M059J (cell line): ENCODE measurements around the gene HEPACAM. TPM values are rescaled to one million over a fixed set of nuclear protein-coding genes. Genes with fewer than 3 reads are reported as not detected.

Experiments
- DNase-seq: peaks from one replicate; pipeline ENCODE4 v3.0.0-alpha.2; 2012; ENCODE audit warnings: low read depth
- total RNA-seq: library from RNA; depleted of rRNA; stranded (reverse); fragments of >200 nt; shearing (Covaris generic); gene quantifications from 2 replicates; pipeline ENCODE4 v1.2.3, GENCODE V29; 2014

The HEPACAM gene
- total RNA-seq, 1 experiment from 2014 or later: not detected

DNA sequence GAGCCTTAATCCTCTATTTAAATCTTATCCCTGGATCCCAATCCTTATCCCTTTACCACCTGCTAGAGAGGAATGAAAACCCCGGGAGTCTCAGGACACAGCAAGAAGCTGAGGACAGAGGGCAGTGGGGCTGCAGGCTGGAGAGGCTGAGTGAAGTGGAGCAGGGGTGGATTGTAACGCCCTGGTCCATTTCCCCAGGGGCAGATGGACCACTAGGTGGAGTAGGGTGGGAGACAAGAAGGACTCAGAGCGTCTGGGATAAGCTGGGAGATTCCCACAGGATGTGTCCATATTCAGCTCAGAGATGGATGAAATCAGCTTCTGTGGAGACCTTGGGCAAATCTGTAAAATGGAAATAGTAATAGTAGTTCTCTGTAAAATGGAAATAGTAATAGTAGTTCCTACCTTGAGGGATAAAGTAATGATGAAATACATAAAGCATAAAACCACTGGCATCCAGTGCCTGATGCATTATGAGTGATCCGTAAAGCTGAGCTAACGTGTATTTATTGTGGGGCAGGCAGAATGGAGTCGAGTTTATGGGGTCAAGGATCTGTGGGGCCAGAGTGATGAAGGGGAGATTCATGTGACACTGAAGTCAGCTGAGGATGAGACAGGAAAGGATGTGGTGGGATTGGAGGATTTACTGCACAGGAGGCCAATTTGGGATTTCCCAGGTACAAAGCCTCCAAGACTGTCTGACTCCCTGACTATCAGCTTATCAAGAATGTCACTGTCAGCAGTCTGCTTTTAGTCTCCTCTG is 36.3 kb downstream of the HEPACAM start:
- DNase-seq: peak; percentile 36

DNA sequence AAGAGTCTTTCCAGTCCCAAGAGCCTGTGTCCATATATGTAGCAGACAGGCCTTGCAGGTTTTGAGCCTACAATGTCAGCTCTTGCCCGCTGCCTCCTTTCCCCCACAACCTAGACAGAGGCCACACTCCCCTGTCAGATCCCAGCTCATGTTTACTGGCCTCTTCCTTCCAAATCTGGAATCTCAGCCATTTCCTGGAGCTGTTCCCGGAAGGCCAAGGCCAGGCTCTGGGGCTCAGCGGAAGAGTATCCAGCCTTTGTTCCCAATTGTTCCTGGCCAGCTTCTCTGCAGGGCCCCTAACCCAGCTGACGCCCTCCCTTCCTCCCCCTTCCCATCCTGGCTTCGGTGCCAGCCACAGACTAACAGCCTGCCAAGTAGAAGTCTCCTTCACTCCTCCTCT is 37.1 kb downstream of the HEPACAM start:
- DNase-seq: no peak

DNA sequence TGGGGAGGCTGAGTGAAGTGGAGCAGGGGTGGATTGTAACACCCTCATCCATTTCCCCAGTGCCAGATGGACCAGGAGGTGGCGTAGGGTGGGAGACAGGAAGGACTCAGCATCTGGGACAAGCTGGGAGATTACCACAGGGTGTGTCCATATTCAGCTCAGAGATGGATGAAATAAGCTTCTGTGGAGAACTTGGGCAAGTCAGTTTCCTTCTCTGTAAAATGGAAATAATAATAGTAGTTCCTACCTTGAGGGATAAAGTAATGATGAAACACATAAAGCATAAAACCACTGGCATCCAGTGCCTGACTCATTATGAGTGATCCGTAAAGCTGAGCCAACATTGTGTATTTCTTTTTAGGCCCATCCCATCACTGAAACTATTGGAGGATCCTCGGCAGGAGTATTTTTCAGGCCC is 37.6 kb downstream of the HEPACAM start:
- DNase-seq: peak; percentile 96

- peak; percentile 20 for DNase-seq
Measured at GRCh38 chr11:124897674-124898262, 38.1 kb downstream of the HEPACAM start, which contains the start of gene ROBO4. Gene ROBO4, minus strand, starts transcription at chr11:124897865. Its CDS starts 70 bp downstream, at chr11:124897795.

GRCh38 chr11:124896821-124897391 is 38.9 kb downstream of the HEPACAM start:
- peak; percentile 56 for DNase-seq

- DNase-seq: peak; percentile 88
Measured at GRCh38 chr11:124896071-124896750, 39.6 kb downstream of the HEPACAM start.

GRCh38 chr11:124895471-124895971 is 40.3 kb downstream of the HEPACAM start:
- DNase-seq: no peak

DNA sequence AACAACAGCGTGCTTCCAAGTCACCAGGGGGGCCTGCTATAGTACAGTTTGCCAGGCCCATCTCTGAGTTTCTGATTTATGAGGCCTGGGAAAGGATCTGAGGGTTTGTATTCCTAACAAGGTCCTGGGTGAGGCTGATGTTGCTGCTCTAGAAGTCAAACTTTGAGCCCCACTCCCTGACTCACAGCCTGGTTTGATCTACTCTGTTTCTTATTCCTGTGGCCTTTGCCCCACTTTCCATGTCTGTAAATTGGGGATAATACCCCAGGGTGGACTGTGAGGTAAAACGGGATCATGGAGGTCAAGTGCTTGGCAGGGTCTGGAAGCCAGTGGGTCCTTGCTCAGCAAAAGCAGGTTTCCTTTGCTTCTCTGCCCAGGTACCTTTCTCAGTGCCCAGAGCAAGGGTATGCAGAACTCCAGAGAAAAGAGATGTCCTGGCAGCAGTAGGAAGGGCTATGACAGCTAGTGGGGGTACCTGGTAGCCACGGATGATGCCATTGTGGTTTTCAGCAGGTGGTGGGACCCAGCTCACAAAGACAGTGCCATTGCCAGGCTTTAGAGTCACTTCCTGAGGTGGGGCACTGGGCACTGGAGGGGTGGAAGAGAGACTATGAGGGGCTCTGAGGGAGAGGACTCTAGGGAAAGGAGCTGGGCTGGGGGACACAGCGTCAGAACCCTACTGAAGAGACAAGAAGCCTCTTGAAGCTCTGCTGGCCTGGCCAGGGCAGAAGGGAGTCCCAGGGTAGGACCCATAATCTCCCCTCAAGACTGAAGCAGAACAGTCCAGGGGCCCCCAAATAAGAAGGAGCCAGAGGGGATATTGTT is 41.0 kb downstream of the HEPACAM start:
- peak; percentile 28 for DNase-seq

GRCh38 chr11:124893781-124894401 is 42.0 kb downstream of the HEPACAM start:
- no peak for DNase-seq

DNA sequence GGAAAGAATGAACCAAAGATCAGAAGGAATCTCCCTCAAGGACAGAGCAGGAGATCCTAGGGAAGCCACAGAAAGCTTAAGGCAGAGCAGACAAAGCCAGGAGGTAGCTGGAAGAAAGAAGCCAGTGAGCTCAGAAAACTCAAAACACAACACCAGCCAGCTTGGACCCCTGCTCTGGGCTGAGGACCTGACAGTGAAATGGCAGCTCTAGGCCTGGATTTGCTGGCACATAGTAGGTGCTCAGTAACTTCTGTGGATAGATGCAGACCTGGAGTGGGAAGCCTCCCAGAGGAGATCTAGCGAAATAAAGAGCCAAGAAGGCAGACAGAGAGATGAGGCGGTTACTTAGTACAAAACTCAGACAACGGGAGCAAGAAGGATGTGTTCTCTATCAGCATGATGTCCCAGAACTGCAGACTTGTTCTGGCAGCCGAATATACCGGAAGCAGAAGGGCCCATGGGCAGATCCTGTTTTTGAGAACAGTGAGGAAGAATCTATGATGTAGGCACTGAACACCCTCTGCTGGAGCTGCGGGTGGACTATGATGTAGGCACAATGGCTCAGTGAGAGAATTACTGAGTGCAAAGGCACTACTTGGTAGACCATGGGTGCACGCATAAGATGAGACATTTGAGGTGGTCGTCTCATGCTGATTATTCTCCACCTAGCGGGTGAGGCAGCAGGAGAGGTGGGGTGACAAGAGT is 42.9 kb downstream of the HEPACAM start:
- DNase-seq: no peak

GRCh38 chr11:124892146-124892545 is 43.7 kb downstream of the HEPACAM start:
- DNase-seq: no peak

DNA sequence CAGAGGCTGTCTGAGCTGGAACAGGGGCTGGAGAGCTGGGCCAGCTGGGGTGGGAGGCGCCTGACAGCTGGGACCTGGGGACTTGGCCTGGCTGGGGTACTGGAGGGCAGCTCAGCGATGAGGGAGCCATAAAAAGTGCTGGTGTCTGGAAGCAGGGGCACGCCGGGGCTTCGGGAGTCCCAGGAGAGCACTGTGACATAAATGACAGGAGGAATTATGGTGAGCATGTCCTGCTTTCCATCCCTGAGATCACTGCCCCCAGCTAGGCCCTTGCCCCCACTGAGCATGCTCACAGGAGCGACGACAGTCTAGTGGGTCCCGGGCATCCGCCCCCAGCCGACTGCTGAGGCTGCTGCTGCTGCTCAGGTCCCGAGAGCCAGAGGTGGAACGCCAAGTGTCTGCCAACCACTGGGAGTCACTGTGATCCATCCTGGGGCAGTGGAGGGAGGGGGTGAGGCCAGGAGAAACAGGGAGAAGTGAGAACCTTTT is 44.4 kb downstream of the HEPACAM start:
- no peak for DNase-seq

DNA sequence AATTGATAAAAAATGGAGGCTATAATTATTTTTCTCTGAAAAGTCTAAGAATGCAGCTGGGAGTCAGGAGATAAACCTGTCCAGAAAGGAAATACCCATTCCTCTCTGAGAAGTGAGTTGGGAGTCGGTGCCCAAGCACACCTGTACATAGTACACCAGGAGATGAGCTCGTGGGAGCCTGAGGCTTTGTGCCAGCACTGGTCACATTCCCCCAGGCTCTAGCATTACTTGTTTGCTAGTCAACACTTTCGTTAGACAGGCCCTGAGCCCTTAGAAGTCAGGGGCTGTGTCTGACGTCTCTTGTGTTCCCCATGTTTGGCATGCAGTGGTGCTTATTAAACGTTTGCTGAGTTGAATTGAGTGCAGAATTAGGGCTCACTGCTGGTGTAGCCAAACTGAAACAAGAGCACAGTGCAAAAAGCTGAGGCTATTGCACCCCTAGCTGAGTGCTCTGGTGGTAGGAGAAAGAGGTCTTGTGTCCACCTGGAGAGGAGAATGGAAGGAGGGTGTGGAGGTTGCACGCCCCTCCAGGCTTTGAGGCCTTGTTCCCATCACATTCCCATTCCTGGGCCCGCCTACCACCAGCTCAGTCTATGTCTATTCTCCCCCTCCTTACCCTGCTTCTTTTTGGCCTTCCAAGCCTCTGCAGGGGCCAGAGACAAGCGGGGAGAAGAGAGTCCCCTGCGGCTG is 45.0 kb downstream of the HEPACAM start:
- DNase-seq: no peak

DNA sequence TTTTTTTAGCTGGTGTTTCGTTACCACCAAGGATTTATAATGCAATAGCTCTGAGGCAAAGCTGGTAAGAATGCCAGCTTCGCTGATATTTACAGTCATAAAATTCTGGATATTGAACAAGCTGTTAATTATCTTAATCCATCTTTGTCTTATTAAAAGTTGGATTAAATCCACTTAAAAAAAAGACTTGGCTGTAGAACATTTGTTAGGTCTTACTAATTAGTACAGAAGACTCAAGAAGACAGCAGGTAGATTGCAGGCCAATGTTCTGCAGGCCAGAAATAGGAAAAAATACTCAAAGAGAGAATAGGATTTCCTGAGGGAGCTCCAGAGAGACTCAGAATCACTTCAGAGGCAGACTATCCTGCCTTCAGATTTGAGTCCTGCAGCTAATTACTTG is 45.7 kb downstream of the HEPACAM start:
- no peak for DNase-seq

GRCh38 chr11:124889191-124890091 is 46.4 kb downstream of the HEPACAM start:
- DNase-seq: no peak

- no peak for DNase-seq
Measured at GRCh38 chr11:124887667-124888013, 48.2 kb downstream of the HEPACAM start.

- no peak for DNase-seq
Measured at GRCh38 chr11:124886978-124887666, 48.7 kb downstream of the HEPACAM start.

- DNase-seq: no peak
Measured at GRCh38 chr11:124886476-124886875, 49.4 kb downstream of the HEPACAM start.
